HEK293T (cell line): Measurements from ENCODE around the gene NUBPL.

Source experiments
- PKNOX1 ChIP-seq: fragments of 450-650 bp; IDR thresholded peaks from 2 replicates; pipeline ENCODE4 v1.6.1; 2016
- SP1 ChIP-seq: fragments of 450-650 bp; IDR thresholded peaks from 2 replicates; pipeline ENCODE4 v1.6.1; 2017

- TF ChIP-seq SP1 (no peak), PKNOX1 (no peak)
Measured at GRCh38 chr14:31884776-31885379, 323.7 kb downstream of the NUBPL start.
